ENCODE data around the gene CLPTM1L. TPM values are rescaled to one million over a fixed set of nuclear protein-coding genes. Genes with fewer than 3 reads are reported as not detected.

CLPTM1L gene
- total RNA-seq, 1 donor from 2014 or later = 131 TPM

DNA sequence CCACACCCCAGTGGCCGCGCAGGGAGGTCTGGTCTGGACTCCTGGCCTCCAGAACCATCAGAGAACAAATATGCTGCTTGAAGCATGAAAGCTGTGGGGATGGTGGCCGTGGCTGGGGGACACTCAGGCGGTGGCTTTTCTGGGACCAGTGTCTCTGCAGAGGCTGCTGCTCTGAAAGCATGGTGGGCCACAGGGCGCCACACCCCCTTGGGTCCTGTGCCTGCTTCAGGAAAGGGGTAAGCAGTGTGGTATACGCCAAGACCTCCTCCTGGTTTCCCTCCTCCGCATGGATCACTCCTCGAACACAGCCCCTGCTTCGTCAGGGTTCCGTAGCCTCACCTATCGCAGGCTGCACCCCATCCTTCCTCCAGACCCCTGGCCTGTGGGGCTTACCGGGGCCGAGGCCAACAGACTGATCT is 30.3 kb downstream of the CLPTM1L start:
- H3K4me1 ChIP-seq (ENCODE audit: insufficient read depth, low read length) = peaks cover 3% of the 10 kb centered on the region
- H3K9me3 ChIP-seq (ENCODE audit: insufficient read depth, low read depth, low read length) = peaks cover 10% of the 10 kb centered on the region
- FAIRE-seq (no peak), DNase-seq (ENCODE audit: low read depth) (no peak)
- no peaks in the 10 kb centered on the region for H4K20me1 ChIP-seq (ENCODE audit: insufficient read depth, low read length)
- Mint-ChIP-seq H3K9me3 (ENCODE audit: unreplicated experiment) (peaks cover 15% of the 10 kb centered on the region), H3K4me3 (ENCODE audit: unreplicated experiment) (no peak overlapping the region), H3K27me3 (ENCODE audit: low read depth, unreplicated experiment) (peaks cover 7% of the 10 kb centered on the region), H3K36me3 (ENCODE audit: low read depth, unreplicated experiment) (peaks cover 14% of the 10 kb centered on the region), H3K27ac (ENCODE audit: unreplicated experiment) (no peak overlapping the region), H3K4me1 (ENCODE audit: low read depth, unreplicated experiment) (peaks cover 2% of the 10 kb centered on the region)
- H2AFZ ChIP-seq (ENCODE audit: low read depth, low read length) = no peak overlapping the region
- H3K27me3 ChIP-seq (ENCODE audit: insufficient read depth, low read length) = no peaks in the 10 kb centered on the region
- no peak overlapping the region for H3K27ac ChIP-seq (ENCODE audit: low read depth, low read length)
- H3K79me2 ChIP-seq (ENCODE audit: insufficient read depth, low read length) = no peaks in the 10 kb centered on the region
- TF ChIP-seq EZH2 (IDR thresholded peaks at IDR 0.05; ENCODE audit: insufficient read depth, low read length) = no peak
- TF ChIP-seq, protein P1, sequence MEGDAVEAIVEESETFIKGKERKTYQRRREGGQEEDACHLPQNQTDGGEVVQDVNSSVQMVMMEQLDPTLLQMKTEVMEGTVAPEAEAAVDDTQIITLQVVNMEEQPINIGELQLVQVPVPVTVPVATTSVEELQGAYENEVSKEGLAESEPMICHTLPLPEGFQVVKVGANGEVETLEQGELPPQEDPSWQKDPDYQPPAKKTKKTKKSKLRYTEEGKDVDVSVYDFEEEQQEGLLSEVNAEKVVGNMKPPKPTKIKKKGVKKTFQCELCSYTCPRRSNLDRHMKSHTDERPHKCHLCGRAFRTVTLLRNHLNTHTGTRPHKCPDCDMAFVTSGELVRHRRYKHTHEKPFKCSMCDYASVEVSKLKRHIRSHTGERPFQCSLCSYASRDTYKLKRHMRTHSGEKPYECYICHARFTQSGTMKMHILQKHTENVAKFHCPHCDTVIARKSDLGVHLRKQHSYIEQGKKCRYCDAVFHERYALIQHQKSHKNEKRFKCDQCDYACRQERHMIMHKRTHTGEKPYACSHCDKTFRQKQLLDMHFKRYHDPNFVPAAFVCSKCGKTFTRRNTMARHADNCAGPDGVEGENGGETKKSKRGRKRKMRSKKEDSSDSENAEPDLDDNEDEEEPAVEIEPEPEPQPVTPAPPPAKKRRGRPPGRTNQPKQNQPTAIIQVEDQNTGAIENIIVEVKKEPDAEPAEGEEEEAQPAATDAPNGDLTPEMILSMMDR (IDR thresholded peaks at IDR 0.05; ENCODE audit: insufficient read depth, low read depth, low read length) = no peak
- H3K36me3 ChIP-seq (ENCODE audit: insufficient read depth, low read length) = peaks cover 5% of the 10 kb centered on the region
- no peak overlapping the region for H3K4me3 ChIP-seq (ENCODE audit: insufficient read depth, low read depth, low read length)
- H3K9ac ChIP-seq (ENCODE audit: low read length) = no peak overlapping the region
- no peak overlapping the region for H3K4me2 ChIP-seq (ENCODE audit: low read length)

GRCh38 chr5:1312993-1313833 is 31.7 kb downstream of the CLPTM1L start:
- FAIRE-seq (no peak), DNase-seq (ENCODE audit: low read depth) (no peak)
- Histone ChIP-seq H3K4me1 (ENCODE audit: insufficient read depth, low read length) (peaks cover 3% of the 10 kb centered on the region), H4K20me1 (ENCODE audit: insufficient read depth, low read length) (no peaks in the 10 kb centered on the region), H3K4me2 (ENCODE audit: low read length) (no peak overlapping the region), H3K9me3 (ENCODE audit: insufficient read depth, low read depth, low read length) (peaks cover 10% of the 10 kb centered on the region), H3K4me3 (ENCODE audit: insufficient read depth, low read depth, low read length) (no peak overlapping the region), H3K9ac (ENCODE audit: low read length) (no peak overlapping the region), H3K27ac (ENCODE audit: low read depth, low read length) (no peak overlapping the region), H3K36me3 (ENCODE audit: insufficient read depth, low read length) (peaks cover 3% of the 10 kb centered on the region), H3K79me2 (ENCODE audit: insufficient read depth, low read length) (no peaks in the 10 kb centered on the region), H3K27me3 (ENCODE audit: insufficient read depth, low read length) (no peaks in the 10 kb centered on the region), H2AFZ (ENCODE audit: low read depth, low read length) (no peak overlapping the region)
- TF ChIP-seq, protein P1 (IDR thresholded peaks at IDR 0.05; ENCODE audit: insufficient read depth, low read depth, low read length) = no peak
- no peak for TF ChIP-seq EZH2 (IDR thresholded peaks at IDR 0.05; ENCODE audit: insufficient read depth, low read length)
- peaks cover 7% of the 10 kb centered on the region for H3K27me3 Mint-ChIP-seq (ENCODE audit: low read depth, unreplicated experiment)
- H3K9me3 Mint-ChIP-seq (ENCODE audit: unreplicated experiment) = peaks cover 15% of the 10 kb centered on the region
- H3K4me3 Mint-ChIP-seq (ENCODE audit: unreplicated experiment) = no peak overlapping the region
- H3K4me1 Mint-ChIP-seq (ENCODE audit: low read depth, unreplicated experiment) = peaks cover 2% of the 10 kb centered on the region
- no peak overlapping the region for H3K27ac Mint-ChIP-seq (ENCODE audit: unreplicated experiment)
- peaks cover 11% of the 10 kb centered on the region for H3K36me3 Mint-ChIP-seq (ENCODE audit: low read depth, unreplicated experiment)

GRCh38 chr5:1312206-1312605 is 32.7 kb downstream of the CLPTM1L start:
- Mint-ChIP-seq H3K9me3 (ENCODE audit: unreplicated experiment) (peaks cover 15% of the 10 kb centered on the region), H3K4me3 (ENCODE audit: unreplicated experiment) (no peak overlapping the region), H3K27ac (ENCODE audit: unreplicated experiment) (no peak overlapping the region), H3K4me1 (ENCODE audit: low read depth, unreplicated experiment) (peaks cover 2% of the 10 kb centered on the region), H3K36me3 (ENCODE audit: low read depth, unreplicated experiment) (peaks cover 4% of the 10 kb centered on the region), H3K27me3 (ENCODE audit: low read depth, unreplicated experiment) (peaks cover 7% of the 10 kb centered on the region)
- H3K36me3 ChIP-seq (ENCODE audit: insufficient read depth, low read length) = no peaks in the 10 kb centered on the region
- DNase-seq (ENCODE audit: low read depth) (no peak), FAIRE-seq (no peak)
- H3K9me3 ChIP-seq (ENCODE audit: insufficient read depth, low read depth, low read length) = peaks cover 10% of the 10 kb centered on the region
- TF ChIP-seq EZH2 (IDR thresholded peaks at IDR 0.05; ENCODE audit: insufficient read depth, low read length) = no peak
- TF ChIP-seq, protein P1 (IDR thresholded peaks at IDR 0.05; ENCODE audit: insufficient read depth, low read depth, low read length) = no peak
- H3K27ac ChIP-seq (ENCODE audit: low read depth, low read length) = no peak overlapping the region
- no peaks in the 10 kb centered on the region for H3K79me2 ChIP-seq (ENCODE audit: insufficient read depth, low read length)
- H3K9ac ChIP-seq (ENCODE audit: low read length) = no peak overlapping the region
- H2AFZ ChIP-seq (ENCODE audit: low read depth, low read length) = no peak overlapping the region
- H3K4me1 ChIP-seq (ENCODE audit: insufficient read depth, low read length) = peaks cover 3% of the 10 kb centered on the region
- H3K4me2 ChIP-seq (ENCODE audit: low read length) = no peak overlapping the region
- no peaks in the 10 kb centered on the region for H3K27me3 ChIP-seq (ENCODE audit: insufficient read depth, low read length)
- no peak overlapping the region for H3K4me3 ChIP-seq (ENCODE audit: insufficient read depth, low read depth, low read length)
- H4K20me1 ChIP-seq (ENCODE audit: insufficient read depth, low read length) = no peaks in the 10 kb centered on the region

Measured in astrocyte (in vitro differentiated cells and primary cell).